Stimulated activated CD4-positive, alpha-beta T cell treated with anti-CD3 and anti-CD28 coated beads, Interleukin-12 subunit alpha, Interleukin-12 subunit beta, amount 100 ng/mL, for 48 hours (primary cell): ENCODE measurements around the gene BEST3.
"Not testable (repeated sequence)": the region's sequence is repeated elsewhere in the genome, so short reads cannot be mapped to it uniquely, and the experiment has no call there.

ENCODE experiments used
- DNase-seq, 3 donors: peaks; one replicate each; pipeline ENCODE4 v3.0.0-alpha.2; 2020; ENCODE audit warnings: low read depth in 2 of 3, low spot score in 1 of 3

Gene BEST3

GRCh38 chr12:69688471-69689427 lies 10.4 kb downstream of the BEST3 start:
- DNase-seq, result peak in 2 of 3 donors; percentile 1 to 6

- DNase-seq, result no peak
These were observed 11.1 kb downstream of the BEST3 start for GRCh38 chr12:69688021-69688420.

- DNase-seq, result no peak
These were observed 11.7 kb downstream of the BEST3 start for GRCh38 chr12:69687390-69687789.

DNA sequence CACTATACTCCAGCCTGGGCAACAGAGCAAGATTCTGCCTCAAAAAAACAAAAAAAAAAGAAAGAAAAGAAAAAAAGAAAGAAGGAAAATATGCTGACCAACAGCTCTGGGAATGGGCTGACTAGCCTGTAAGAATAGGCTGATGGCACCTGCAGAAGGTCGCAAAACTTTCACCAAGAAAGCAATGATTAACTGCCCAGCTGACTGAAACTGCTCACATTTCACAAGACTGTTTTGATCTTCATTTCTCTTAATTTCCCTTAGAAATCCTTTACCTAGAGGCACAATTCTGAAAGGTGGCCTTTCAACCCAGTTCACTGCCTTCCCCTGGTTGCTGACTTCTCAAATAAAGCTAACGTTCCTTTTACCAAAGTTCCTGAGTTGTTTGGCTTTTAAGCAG lies 12.4 kb downstream of the BEST3 start:
- DNase-seq, result no peak

GRCh38 chr12:69685810-69686209 lies 13.3 kb downstream of the BEST3 start:
- DNase-seq, result no peak

DNA sequence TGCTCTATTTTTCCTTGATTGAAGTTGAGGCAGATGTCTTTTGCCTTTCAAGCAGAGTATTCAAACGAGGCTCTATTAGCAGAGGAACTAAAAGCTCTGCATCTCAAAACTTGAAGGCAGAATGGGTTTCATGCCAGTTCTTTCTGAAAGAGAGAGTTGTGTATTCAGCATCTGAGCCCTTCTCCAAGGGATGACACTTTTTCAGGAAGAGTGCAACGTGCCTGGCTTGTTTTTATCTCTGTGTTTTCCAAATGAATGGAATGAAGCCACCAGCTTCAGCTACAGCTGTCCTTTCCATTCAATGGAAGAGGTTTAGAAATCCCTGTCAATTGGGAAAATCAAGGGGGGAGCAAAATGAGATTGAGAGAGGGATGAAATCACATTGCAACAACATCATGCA lies 14.6 kb downstream of the BEST3 start:
- no peak for DNase-seq

DNA sequence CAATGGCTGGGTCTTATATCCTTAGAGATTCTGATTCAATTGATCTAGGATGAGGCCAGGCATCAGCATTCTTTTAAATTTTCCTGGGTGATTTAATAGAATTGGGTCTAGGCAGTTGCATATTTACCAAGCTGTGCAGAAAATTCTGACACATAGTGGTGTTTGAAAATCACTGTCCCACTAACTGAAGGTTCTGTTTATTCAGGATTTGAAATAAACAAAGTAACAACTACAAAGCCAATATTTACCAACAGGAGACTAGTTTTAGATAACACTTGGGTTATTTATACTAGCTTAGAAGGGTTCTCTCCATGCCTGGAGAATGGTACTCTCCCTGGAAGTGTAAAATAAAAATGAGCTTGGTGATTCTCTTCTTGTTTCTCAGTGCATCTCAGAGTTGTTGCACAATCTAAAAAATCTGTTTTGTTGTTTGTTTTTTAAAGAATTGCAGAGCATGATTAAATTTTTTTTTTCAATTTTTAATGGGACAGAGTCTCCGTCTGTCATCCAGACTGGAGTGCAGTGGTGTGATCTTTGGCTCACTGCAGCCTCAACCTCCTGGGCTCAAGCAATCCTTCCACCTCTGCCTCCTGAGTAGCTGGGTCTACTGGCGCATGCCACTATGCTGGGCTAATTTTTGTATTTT lies 16.9 kb downstream of the BEST3 start:
- DNase-seq, result no peak

DNA sequence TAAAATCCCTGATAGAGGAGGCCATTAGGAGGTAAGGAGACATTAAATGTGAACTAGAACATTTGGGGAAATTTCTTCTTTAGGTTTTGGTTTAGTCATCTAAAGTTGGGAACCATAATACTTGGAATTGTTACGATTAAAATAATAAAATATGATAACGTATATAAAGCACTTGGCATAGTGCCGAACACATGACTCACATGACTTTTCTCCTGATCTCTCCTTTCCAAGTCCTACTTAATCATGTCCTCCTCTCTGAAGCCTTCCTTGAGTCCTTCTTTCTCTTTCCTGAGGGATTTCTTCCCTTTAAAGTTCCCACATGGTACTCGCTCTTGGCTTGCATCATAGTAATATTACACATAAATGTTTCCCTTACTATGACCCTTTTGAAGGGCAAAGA lies 20.0 kb downstream of the BEST3 start:
- no peak for DNase-seq

GRCh38 chr12:69676257-69677012 lies 22.7 kb downstream of the BEST3 start:
- DNase-seq, result no peak

DNA sequence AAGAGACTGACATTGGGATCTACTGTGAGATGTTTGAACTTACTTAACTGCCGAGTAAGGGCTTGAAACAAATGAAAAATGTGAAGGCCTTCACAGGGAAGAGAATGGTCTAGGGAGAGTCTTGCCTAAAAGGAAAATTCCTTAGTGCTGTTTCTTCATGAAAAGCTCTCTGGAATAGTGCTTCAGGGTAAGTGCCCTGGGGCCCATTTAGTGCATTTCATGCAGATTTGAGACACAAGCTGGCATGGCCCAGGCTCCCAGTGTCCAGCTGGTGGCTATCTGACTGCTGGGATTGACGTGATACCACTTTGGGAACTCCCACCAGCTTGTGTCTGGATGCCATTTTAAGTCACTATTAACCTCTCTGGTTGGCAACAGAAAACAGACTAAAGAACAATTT lies 26.9 kb downstream of the BEST3 start:
- DNase-seq, result no peak

DNA sequence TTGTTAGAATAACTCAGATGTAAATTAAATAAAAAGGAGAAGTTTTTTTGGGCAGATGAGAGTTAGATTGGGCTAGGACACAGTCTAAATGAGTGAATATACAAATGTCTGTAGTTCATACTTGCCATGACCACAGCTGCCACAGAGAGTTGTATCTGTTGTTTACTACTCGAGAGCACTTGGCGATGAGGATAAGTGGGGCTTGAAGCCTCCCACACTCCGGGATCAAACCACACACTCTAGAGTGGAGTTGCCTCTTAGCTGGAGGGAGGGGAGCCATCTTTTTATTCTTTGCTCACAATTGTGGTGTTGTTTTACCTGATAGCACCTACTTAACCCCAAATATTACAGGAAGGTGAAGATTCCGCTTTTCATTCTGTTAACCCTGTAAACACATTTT lies 27.5 kb downstream of the BEST3 start:
- no peak for DNase-seq

DNA sequence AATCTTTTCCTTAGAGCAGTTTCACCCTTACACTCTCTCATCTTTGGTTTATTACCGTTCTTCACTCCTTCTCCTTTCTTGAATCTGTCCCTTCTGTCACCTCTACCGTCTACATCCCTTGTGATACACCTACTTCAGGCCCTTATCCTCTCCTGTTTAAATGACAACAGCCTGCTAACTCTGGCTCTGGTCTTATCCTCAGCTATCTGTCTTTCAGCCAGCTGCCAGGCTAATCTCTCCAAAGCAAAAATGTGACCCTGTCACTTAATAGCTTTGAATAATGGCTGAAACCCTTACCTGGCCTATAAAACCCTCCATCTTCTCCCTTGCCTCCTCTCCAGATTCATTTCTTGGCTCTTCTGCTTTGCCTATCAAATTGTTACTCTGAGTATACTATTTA lies 32.3 kb downstream of the BEST3 start:
- DNase-seq, result no peak

DNA sequence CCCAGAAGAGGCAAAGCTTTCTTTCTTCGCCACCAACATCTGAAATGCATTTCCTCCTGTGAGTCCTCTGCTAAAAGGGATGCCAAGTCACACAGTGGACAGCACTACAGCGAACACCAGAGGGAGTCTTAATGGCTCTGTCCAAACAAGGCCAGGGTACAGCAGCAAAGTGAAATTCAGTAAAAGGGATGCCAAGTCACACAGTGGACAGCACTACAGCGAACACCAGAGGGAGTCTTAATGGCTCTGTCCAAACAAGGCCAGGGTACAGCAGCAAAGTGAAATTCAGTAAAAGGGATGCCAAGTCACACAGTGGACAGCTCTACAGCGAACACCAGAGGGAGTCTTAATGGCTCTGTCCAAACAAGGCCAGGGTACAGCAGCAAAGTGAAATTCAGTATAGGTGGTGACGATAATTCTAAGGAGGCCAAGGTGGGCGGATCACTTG lies 34.1 kb downstream of the BEST3 start:
- DNase-seq, result not testable (repeated sequence)

GRCh38 chr12:69663726-69664125 lies 35.4 kb downstream of the BEST3 start:
- no peak for DNase-seq

GRCh38 chr12:69662764-69663163 lies 36.3 kb downstream of the BEST3 start:
- DNase-seq, result no peak

GRCh38 chr12:69661386-69661785 lies 37.7 kb downstream of the BEST3 start:
- no peak for DNase-seq

DNA sequence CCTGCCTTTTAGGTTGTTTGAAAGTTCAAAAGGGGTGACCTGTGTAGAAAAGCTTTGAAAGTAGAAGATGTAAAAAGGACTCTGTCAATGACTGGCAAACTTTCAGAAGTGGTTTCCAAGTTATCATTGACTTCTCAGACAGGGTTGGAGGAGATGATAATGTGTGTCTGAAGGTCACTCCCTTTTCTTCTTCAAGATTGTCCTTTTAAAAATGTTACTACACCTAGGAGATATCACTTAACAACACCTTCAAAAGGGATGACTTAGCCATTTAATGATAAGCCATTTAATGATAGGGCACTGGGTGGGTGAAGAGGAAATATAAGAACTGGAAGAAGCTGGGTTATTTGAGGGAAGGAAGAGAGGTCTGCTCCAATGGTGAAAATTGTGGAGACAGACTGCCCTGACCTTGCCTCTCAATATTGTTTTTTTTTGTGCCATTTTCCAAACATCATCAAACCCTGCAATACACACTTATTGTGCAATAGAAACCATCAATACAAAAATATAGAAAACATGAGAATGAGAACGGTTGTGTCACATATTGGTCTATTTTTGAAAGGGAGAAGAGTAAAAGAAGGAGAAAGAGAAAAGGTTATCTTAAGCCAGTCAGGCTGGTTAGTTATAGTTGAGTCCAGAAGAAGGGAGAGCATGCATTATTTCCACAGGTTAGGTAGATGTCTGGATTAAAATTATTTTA lies 38.8 kb downstream of the BEST3 start:
- no peak for DNase-seq

- no peak for DNase-seq
These were observed 40.9 kb downstream of the BEST3 start for GRCh38 chr12:69658203-69658602.

DNA sequence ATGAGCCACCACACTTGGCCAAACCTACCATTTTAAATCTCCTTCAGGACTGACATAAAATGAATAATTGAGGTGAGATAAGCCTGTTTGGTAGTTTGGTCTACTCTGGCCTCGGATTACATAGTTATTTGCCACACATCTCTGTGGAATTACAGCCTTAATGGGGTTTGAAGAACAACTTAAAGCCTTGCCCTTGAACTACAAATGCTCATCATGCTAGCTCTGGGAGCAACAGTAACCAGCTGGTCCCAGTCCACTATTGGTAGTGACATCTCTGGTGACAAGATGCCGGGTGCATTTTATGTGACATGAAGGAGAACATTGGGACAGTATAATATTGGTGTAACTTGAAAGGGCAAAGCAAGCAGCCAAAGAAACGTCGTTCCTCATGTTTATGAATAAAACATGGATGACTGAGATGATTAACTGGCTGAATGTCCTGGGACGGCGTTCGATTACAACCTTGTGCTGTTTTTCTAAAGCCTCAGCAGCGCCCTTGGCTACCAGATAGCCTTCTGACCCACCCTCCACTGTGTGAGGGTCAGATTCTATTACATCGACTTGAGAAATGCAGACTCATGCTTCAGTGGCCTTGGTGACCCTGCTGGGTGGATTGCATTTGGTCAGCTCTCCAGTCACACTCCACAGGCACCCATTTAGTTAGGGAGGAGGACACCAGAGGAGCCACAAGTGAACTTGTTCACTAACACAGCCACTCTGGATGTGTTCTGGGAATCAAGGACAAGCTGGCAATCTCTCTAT lies 41.5 kb downstream of the BEST3 start:
- no peak for DNase-seq

- DNase-seq, result no peak
These were observed 43.3 kb downstream of the BEST3 start for GRCh38 chr12:69655616-69656340.
